NOMO-1 (cell line): Measurements from ENCODE around the gene PC.
"Not testable (repeated sequence)": the region's sequence is repeated elsewhere in the genome, so short reads cannot be mapped to it uniquely, and the experiment has no call there.

Experiments used
- DNase-seq, 2 experiments: peaks; one replicate each; lab custom pipeline; 2025; ENCODE audit not compliant: unreplicated experiment in 2 of 2; lab: John Stamatoyannopoulos, UW

PC gene

DNA sequence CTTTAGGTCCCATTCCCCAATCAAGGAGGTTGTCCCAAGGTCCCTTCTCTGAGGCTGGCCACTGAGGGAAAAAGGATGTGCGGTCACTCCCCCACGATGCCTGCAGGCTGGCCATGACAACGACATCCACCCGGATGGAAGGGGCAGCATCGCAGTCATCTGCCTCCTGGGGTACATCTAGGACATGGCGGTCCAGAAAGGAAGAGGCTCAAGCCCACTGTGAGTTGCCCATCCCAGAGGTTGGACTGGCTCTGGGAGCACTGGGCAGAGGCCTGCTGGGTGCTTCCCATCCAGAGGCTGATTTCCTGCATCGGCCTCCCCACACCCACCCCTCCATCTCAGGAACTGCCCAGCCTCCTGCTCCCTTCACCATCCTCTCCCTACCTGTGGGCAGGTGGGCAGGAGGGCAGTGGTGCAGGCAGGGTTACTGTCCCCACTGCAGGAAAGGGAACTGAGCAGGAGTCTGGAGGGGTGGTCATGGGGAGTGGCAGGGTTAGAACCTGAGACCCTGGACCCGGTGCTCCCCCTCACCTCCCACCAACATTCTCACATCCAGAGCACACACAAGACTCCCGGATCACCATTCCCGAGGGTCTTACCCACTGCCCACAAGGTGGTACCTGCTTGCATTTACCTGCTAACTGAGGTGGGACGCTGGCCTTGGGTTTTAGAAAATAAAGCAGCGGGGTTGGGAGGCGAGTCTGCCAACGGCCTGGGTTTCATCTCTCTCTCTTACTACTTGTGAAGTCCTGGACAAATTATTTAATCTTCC lies 110.5 kb downstream of the PC start:
- DNase-seq = no peak

DNA sequence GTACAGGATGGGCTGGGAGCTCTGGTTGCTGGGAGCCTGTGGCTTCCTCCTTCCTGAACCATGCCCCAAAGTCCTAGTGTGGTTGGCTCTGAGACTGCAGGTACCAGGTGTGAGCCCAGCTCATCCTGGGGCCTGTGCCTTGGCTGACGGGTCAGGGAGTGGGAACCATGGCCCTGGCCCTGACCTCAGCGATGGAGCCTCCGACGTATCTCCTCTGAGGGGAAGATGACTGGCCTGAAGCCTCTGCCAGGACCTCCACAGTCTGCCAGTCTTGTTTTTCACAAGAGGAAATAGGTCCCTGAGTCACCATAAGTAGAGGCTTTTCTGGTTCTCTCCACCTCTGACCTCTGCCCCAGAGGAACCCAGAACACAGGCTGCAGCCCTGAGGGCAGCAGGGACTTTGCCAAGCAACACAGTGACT lies 111.5 kb downstream of the PC start:
- no peak for DNase-seq

DNA sequence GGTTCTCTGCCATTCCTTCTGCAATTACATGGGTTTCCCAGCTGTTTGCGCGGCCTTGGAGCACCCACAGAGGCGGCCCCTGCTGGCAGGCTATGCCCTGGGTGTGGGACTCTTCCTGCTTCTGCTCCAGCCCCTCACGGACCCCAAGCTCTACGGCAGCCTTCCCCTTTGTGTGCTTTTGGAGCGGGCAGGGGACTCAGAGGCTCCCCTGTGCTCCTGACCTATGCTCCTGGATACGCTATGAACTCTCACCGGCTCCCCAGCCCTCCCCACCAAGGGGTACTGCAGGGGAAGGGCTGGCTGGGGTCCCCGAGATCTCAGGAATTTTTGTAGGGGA lies 112.3 kb downstream of the PC start:
- no peak for DNase-seq

DNA sequence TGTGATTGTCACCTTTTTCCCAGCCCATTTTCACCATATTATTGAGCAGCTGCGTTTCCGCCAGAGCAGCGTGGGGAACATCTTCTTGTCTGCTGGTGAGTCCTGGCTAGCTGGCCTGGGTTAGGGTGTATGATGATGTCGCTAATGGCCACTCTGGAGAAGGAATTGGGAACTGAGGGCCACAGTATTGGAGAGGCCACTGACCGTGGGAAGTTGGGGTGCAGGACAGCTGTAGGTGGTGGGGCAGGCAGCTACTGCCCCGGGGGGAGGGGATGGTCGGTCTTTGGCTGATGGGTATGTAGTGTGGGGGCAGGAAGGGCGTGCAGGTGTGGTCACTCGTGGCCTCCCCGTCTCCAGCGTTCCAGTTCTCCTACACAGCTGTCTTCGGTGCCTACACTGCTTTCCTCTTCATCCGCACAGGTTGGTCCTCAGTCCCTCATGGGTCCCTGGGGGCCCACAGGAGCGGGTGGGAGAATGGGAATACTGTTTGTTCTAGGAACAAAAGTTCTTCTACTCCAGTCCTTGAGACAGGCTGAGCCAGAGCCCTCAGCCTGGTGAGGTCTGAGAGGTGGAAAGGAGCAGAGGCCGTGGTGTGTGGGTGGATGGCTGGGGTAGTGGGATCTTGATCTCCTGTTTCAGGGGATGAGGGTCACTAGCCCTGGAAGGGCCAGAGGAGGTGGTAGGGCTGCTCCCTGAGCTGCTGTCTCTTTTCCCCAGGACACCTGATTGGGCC lies 112.9 kb downstream of the PC start:
- DNase-seq = no peak

DNA sequence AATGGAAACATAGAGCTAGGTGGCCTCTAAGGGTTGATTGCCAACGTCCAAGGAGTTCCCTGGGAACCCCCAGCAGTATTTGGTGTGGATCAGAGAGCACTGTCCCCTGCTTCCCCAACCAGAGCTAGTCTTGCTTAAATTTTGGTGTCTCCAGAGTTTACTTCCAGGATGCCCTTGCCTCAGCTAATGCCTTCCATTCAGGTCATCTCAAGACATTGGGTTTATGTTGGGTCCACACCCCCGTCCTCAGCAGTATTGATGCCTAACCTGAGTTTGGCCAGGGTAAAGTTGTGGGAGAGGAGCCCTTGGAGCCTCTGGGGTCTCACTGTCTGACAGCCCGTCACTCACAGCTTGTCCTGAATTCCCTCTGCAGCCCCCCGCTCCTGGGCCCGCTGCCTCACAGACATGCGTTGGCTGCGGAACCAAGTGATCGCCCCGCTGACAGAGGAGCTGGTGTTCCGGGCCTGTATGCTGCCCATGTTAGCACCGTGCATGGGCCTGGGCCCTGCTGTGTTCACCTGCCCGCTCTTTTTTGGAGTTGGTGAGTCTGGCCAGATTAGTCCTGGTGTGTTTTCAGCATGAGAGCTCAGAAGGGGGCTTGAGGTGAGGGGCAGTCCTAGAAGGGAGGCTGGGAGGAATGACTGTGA lies 113.6 kb downstream of the PC start:
- no peak for DNase-seq

DNA sequence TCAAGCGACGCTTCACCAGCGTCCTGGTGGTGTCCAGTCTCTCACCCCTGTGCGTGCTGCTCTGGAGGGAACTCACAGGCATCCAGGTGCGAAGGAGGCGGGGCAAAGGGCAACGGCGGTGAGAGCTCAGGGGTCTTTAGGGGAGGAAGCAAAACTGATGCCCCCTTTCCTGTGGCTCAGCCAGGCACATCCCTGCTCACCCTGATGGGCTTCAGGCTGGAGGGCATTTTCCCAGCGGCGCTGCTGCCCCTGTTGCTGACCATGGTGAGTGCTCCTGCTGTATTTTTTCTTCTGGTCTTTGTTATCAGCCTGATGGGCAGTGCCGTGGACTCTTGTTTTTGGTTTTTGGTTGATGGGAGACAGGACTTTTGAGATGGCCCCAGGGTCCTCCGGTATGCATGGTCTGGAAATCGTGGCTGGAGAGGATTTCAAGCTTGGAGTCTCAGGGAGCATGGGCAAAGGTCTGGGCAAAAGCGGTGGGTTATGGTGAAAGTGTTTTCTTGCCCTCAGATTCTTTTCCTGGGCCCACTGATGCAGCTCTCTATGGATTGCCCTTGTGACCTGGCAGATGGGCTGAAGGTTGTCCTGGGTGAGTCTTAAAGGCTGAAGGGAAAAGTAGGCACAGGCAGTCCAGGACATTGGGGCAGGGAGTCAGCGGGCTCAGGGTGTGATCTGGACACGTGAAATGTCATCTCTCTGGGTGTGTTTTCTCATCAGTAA lies 114.2 kb downstream of the PC start:
- DNase-seq = no peak

DNA sequence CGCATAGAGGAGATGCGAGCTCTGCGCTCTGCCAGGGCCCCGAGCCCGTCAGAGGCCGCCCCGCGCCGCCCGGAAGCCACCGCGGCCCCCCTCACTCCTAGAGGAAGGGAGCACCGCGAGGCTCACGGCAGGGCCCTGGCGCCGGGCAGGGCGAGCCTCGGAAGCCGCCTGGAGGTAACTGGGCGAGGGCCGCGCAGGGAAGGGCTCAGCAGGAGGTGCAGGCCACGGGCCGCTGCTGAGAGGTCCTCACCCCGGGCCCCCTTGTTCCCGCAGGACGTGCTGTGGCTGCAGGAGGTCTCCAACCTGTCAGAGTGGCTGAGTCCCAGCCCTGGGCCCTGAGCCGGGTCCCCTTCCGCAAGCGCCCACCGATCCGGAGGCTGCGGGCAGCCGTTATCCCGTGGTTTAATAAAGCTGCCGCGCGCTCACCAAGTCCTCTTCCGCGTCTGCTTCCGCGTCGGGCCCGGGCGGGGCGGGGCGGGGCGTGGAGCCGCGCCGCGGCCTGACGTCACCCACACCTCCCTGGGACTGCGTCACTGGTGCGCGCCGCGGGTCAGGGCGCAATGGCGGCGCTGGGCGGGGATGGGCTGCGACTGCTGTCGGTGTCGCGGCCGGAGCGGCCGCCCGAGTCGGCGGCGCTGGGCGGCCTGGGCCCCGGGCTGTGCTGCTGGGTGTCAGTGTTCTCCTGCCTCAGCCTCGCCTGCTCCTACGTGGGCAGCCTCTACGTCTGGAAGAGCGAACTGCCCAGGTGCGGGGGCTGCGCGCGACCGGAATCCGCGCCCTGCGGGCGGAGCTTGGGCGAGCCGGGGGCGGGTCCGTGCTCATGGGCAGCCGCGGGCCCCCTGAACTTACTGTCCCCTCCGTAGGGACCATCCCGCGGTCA lies 115.0 kb downstream of the PC start, which contains the start of gene RCE1:
TSS of gene RCE1 (plus strand) at position 546 of the 880 bp plus-strand sequence. CDS start at position 561, 15 bp downstream.
- DNase-seq = peak; percentile 79 to 93

DNA sequence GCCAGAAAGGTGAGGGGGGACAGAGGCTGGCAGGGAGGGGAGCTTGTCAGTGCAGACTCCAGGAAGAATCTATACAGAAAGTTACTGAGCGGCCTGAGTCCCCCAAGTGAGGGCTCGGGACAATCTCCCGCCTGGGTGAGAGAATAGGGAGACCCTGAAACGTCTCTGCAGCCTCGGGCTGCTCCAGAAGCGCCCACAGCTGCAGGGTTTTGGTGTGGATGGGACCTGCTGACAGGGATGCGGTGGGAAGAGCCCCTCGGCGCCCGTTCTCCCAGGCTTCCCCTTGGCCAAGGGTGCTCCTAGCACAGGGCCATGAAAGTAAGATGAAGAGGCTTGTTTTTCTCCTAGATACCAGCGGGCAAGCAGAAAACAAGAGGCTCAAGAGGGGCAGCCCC lies 115.7 kb downstream of the PC start:
- no peak for DNase-seq

DNA sequence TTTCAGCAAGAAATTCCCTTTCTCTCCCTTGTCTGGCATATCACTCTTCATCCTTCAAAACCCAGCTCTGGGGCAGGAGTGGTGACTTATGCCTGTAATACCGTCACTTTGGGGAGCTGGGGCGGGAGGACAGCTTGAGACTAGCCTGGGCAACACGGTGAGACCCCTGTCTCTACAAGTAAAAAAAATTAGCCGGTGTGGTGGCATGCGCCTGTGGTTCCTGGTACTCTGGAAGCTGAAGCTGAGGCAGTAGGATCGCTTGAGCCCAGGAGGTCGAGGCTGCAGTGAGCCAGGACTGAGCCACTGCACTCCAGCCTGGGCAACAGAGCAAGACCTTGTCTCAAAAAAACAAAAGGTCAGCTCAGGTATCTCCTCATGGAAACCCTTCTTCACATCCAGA lies 116.3 kb downstream of the PC start:
- DNase-seq = no peak

DNA sequence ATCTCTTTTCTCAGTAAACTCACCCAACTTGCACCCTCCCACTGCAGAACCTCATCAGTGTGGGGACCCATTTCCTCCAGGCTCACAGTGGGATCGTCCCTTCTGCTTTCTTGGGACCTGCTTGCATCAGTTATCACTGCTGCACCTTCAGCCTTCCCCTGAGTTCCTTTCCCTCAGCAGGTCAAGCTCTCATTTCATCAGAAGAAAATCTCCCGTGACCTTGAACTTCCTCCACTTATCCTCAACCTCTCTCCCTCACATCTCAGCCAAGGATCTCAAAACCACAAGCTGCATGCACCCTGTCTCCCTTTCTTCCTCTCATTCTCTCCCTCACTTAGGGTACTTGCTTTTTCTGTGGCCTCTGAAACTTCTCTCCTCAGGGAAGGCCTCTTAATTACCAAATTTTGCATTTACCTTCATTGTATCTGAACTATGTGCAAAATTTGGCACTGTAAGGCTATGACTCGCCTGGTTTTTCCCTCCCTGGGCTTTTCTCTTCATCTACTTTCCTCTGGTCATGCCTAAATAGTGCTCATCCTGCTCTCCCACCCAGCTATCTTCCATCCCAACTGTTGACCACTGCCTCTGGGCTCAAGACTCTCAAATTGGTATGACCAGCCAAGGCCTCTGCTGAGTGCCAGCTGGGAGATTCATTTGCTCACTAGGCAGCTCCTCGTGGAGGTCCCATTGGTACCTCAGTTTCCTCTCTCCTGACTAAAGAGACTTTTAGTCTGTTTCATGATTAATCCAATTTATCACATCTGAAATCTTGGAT lies 117.7 kb downstream of the PC start:
- DNase-seq = no peak

DNA sequence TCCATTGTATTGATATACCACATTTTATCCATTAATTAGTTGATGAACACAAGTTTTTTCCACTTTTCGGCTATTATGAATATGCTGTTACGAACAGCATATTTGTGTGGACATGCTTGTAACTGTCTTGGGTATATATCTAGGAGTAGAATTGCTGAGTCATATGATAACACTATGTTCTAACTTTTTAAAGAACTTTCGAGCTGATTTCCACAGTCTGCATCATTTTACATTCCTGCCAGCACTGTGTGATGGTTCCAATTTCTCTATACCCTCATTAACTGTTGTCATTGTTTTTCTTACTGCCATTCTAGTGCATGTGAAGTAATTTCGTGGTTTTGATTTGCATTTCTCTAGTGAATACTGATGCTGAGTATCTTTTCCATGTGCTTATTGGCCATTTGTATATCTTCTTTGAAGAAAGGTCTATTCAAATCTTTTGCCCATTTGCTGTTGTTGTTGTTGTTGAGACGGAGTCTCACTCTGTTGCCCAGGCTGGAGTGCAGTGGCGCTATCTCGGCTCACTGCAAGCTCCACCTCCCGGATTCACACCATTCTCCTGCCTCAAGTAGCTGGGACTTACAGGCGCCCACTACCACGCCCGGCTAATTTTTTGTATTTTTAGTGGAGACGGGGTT lies 122.3 kb downstream of the PC start:
- DNase-seq = peak in 1 of 2 experiments; percentile 8

DNA sequence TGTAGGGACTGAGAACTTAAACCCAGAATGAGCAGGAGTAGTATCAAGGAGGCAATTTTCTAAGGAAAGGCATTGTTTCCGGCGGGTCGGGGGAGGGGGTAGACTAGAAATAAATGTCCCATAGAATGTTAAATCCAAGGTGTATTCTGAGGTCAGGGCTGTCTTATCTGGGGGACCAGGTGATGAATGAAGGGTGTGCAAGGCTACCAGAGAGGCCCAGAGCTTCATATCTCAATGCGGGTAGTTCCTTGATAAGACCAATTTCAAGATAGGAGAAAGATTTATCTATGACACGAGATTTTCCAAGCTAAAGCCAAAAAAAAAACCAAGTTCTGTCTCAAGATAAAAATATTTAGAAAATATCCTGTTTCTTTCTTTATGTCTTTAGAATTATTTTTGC lies 123.2 kb downstream of the PC start:
- DNase-seq = no peak

DNA sequence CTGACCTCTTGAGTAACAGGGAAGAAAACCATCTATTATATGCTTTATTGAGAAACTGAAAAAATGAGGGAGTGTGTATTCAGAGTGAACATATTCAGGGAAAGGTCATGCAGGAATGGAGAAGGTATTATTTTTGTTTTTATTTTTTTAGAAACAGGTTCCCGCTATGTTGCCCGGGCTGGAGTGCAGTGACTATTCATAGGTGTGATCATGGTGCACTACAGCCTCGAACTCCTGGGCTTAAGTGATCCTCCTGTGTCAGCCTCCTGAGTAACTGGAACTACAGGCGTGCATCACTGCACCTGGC lies 123.7 kb downstream of the PC start:
- DNase-seq = no peak

DNA sequence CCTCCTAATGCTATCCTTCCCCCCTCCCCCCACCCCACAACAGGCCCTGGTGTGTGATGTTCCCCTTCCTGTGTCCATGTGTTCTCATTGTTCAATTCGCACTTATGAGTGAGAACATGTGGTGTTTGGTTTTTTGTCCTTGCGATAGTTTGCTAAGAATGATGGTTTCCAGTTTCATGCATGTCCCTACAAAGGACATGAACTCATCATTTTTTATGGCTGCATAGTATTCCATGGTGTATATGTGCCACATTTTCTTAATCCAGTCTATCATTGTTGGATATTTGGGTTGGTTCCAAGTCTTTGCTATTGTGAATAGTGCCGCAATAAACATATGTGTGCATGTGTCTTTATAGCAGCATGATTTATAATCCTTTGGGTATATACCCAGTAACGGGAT lies 133.6 kb downstream of the PC start:
- not testable (repeated sequence) for DNase-seq

DNA sequence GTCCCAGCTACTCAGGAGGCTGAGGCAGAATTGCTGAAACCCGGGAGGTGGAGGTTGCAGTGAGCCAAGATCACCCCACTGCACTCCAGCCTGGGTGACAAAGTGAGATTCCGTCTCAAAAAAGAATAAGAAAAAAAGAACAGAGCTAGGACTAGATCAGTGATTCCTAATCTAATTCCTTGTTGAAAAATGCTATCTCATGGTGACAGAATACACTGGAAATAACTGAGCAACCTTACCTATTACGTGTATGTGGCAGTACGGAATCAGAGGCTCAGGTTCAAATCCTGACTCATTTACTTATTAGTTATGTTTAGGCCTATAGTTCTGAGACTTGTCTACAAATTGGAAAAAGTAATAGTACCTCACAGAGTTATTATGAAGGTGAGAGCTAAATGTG lies 134.5 kb downstream of the PC start:
- DNase-seq = no peak

DNA sequence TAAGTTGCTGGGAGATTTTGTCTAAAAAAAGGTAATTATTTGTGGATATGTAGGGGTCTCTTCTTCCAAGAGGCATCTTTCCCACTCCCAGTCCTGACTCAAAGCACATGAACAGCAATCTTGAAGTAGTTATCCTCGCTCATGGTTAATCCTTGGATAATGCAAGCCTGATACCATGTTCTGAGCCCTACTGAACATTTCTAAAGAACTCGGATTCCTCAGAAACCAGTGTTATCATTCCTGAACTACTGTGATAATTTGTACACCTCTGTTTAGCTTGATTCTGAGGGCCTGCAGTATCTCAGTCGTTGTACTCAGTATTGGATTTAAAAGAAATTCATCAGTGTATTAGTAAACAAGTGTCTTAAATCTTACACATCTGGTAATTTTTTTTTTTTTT lies 137.3 kb downstream of the PC start:
- no peak for DNase-seq

DNA sequence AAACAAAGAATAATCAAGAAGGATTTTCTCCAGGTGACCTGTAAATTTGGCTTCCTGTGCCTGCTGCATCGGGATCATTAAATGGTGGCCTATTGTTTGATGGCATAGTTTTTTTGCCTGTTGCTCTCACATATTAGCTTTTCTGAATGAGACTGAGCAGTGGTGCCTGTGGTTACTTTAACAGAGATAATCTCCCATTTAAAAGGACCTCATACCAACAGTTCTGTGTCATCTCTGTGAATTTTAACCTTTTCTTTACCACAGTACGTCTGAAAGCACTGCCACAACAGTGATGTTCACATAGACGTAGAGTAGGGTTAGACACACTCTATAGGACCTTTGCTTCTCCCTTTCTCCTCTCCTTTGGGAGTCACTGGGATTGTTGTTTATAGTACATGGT lies 137.8 kb downstream of the PC start:
- no peak for DNase-seq

DNA sequence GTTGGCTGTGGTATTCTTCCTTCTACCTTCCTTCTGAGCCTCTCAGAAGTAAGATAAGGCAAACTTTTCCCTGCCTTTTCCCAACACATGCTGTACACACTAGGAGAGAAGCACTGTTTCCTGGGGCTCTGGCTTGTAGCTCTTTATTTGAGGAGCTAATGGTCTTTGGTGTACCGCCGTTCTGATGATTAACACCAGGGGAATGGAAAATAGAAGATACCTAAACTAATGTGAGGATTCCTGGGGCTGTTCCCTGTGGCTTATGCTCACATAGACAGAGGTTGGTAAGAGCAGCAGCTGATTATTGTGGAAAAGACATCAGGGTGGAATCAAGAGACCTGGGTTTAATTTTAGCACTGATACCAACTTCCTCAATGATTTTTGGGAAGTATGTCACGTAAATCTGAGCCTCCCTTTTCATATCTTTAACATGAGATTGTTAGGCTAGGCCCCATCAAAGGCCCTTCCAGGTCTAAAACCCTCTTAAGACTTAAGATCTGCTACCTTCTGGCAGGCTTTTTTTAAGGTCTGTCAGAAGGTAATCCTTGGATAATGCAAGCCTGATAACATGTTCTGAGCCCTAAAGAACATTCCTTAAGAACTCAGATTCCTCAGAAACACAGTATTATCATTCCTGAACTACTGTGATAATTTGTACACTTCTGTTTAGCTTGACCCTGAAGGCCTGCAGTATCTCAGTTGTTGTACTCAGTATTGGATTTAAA lies 139.8 kb downstream of the PC start:
- no peak for DNase-seq

DNA sequence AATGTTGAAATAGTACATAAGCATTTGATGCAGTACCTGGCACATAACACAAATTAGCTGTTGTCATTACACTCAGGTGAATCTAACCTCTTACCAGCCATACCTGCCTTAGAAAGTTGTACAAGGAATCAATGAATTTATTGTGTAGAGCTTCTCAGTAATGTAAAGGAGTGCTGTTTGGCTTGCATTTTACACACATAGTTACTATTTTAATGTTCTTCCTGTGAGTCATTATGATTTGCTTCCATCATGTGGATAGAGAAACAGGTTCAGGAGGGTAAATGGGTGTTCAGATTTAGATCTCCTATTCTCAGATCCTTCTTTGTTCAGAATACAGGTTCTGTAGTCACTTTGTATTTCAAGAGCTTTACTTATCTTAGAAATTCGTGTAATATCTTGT lies 142.5 kb downstream of the PC start:
- DNase-seq = no peak
